COLO829 (cell line): Measurements from ENCODE around the gene SYT1.
"Not testable (repeated sequence)": the region's sequence is repeated elsewhere in the genome, so short reads cannot be mapped to it uniquely, and the experiment has no call there.

Experiments
- DNase-seq: peaks from one replicate; pipeline ENCODE4 v3.0.0; 2012; ENCODE audit warnings: low spot score

The SYT1 gene

DNA sequence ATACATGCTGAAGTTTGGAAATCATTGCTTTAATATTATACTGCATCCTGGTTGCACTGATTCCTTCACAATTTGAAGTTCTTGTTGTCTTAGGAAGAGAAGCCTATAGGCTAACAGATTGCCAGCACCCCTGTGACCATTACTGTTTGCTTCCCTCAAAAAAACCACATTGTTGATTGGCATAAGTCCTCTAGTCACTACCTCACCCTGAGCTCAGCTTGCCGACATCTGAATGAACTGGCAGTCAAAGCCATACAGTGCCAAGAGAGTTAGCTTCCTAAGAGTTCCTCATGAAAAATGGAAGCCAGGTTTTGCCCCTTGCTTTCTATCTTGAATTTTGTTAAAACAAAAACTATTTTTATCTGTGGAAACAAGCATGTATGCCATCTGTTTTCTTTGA is 276.1 kb downstream of the SYT1 start:
- DNase-seq, result no peak

DNA sequence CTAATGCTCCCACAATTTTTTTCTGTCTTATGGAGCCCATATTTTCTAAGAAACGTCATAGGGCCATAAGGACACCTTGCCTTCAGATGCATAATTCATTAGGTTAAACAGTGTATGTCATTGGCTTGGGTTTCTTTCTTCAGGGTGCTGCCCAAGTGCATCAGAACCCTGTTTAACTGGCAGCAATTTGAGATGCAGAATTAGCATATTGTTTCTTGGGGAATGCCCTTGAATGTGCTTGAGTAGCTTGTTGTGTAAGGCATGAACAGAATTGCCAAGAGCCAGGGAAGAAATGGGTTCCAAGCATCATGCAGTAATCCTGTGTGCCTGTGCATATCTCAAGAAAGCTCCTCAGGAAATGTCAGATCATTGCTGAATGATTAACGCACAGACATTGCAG is 277.2 kb downstream of the SYT1 start:
- no peak for DNase-seq

GRCh38 chr12:79143803-79144202 is 279.2 kb downstream of the SYT1 start:
- DNase-seq, result no peak

DNA sequence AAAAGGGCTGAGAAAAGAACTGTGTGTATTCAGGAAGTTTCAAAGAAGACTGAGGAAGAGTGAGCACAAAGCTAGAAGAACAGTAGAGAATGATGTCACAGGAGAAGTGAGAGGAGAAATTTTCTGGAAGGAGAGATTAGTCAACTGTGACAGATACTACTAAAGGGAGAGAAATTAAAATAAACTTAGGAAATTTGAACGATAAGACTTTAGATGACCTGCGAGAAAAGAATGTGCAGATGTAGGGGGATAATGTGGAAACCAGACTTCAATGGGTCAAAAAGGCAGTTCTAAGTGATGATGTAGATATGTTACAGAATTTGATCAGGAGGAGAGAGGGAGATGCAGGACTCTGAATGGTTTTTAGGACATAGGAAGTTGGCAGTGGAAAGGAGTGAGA is 287.4 kb downstream of the SYT1 start:
- no peak for DNase-seq

DNA sequence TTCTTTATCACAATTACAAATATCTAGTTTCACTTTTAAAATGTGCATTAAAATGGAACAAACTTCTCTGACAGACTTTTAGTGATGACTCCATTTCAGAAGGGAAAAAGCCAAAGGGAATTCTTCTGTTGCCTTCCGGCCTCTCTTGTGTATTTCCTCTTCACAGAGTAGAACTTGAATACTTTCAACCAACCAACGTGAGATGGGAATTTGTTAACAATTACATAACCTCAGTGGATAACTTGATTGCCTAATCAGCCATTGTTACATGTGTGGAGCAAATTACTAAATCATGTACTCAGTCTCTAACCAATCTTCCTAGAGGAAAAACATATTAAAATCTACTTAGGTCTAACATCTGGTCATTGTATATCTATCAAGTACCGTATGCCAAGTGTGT is 291.1 kb downstream of the SYT1 start:
- no peak for DNase-seq

DNA sequence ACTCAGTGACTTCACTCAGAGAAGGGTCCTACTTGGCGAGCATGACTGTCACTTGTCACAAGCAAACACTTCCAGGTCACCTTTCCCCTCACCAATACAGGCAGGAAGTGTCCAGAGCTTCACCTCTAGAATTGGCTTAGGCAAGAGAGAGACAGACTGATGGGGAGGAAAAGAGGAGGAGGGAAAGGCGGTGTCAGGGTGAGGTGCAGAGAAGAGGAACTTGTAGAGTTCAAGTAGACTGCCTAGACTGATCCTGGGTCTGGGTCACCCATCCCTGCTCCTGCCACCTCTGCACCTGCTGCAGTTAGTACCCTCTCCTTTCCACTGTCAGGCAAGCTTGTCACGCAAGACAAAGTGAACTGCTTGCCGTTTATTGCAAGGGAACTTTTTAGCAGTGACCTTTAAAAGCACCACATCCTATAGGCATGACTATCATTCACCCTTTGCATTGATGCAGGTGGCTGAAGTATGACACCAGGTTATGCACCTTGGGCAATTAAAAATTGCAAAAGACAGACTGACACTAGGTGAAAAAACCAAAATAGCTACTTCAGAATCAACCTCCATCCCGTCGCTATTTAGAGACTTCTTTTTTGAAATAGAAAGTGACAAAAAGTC is 292.4 kb downstream of the SYT1 start:
- no peak for DNase-seq

GRCh38 chr12:79161249-79161934 is 296.8 kb downstream of the SYT1 start:
- DNase-seq, result no peak

- DNase-seq, result no peak
Observed at GRCh38 chr12:79162147-79162772, 297.7 kb downstream of the SYT1 start.

DNA sequence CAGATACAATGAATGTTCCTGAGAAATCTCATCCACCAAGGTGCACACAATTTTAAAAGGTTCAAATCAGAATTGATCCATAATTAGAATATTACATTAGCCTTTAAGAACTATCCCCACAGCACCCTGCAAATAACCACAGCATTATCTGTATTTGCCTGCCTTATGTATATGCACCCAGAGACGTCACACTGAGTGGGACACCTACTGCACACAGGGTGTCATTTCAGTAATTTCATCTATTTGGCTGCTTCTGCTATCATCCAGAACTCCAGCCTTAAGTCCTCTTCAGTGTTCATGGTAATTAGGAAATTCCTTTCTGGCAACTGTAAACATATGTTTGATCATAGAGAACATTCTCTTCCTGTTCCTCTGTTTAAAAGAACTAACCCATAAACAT is 298.4 kb downstream of the SYT1 start:
- no peak for DNase-seq

DNA sequence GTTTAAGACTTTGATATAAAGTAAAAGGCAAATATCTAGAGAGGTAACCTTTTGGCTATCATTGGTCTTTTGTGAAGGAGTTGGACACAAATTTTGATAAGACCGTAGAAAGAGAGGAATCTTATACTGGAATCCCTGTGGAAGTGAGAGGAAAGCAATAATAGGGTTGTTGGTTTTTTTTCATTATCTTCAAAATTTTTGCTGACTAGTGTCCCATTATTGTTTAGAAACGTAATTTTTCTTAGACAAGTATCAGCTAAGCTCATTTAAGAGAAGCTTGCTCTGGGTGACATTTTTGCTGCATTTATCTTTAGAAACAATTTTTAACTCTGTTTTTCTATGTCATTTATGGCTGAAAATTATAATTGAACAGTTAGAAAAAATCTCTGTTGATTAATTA is 300.3 kb downstream of the SYT1 start:
- DNase-seq, result no peak

GRCh38 chr12:79168687-79169086 is 304.1 kb downstream of the SYT1 start:
- DNase-seq, result no peak

DNA sequence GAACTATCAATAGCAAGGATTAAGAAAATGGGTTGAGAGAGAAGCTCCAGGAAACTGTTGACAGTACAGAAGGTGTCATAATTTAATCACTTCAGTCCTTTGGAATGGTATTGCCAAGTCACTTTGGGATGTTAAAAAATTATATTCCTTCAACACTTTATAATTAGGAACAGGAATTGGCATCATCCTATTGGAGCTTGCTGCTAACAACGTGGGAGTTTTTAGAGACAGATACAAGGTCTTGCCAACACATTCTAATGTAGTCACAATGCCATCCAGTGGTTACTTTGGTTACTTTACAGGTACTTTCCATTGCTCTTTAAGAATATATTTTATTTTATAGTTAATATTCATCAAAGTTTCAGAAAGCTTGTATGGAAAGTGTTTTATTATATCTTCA is 310.1 kb downstream of the SYT1 start:
- peak; percentile 31 for DNase-seq

GRCh38 chr12:79183003-79183402 is 318.4 kb downstream of the SYT1 start:
- DNase-seq, result no peak

DNA sequence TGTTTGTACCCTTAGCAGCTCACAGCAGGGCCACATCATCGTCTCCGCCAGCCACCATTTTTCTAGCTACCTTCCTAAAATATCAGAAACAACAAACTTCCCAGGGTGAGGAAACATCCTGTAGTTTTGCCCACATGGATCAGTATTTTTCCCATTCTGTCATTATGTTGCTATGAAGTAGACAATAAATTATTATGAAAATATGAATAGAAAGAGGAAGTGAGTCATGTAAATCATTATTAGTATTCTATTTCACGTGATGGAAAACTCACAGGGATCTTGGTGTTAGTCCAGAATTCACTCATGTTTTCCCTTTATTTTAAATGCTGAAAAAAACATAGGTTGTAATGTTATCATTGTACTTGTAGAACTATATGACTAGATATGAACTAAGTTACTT is 319.4 kb downstream of the SYT1 start:
- DNase-seq, result no peak

GRCh38 chr12:79186506-79186905 is 321.9 kb downstream of the SYT1 start:
- DNase-seq, result no peak

GRCh38 chr12:79187032-79187431 is 322.5 kb downstream of the SYT1 start:
- no peak for DNase-seq

DNA sequence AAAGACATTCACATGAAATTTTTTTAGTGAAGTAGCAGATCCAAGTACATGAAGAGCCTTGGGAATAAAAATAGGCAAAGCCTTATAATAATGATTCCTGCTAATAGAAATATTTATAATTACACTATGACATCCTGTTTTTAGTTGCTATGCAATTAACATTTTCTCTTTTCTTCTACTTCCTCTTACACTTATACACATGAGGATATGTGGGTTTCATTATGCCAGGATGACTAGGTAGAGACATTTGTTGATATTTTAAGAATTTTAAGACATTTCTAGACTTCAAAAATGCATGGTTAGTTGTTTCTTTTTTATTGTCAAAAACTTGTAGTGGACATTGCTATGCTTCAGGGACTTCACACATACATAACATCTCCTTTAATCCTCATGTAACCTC is 326.8 kb downstream of the SYT1 start:
- no peak for DNase-seq

DNA sequence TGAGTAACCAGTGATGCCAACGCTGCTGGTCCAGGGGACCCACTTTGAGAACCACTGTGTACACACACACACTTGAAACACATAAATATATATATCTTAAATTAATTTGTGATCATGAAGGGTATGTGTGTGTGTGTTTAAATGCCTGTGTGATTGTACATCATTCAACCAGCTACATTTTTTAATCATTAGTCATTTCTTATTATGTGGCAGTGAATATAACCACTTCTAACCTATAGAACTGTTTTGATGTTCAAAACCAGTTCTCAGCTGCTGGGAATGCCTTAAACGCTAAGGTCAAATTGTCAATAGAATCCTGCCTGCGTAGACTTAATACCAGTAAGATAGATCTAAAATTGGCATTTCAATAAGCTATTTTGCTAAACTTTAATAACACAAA is 330.0 kb downstream of the SYT1 start:
- no peak for DNase-seq

GRCh38 chr12:79199166-79199565 is 334.6 kb downstream of the SYT1 start:
- DNase-seq, result no peak

DNA sequence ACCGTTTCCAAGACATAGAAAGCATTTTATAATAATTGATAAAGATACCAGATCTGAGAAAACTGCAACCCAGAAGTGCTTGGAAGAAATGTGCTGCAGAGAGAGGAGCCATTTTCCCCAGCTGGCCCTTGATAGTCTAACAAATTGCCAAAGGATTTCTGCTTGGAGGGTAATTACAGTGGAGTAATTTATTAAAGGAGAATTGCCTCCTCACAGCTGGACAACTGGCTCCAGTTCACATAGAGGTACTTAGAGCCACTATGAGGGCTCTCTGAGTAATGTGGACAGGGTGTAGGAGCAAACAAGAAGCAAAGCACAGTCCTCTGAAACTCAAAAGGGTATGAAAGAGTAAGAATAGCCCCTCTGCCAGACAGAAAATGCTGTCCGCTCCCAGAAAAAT is 335.6 kb downstream of the SYT1 start:
- DNase-seq, result no peak

DNA sequence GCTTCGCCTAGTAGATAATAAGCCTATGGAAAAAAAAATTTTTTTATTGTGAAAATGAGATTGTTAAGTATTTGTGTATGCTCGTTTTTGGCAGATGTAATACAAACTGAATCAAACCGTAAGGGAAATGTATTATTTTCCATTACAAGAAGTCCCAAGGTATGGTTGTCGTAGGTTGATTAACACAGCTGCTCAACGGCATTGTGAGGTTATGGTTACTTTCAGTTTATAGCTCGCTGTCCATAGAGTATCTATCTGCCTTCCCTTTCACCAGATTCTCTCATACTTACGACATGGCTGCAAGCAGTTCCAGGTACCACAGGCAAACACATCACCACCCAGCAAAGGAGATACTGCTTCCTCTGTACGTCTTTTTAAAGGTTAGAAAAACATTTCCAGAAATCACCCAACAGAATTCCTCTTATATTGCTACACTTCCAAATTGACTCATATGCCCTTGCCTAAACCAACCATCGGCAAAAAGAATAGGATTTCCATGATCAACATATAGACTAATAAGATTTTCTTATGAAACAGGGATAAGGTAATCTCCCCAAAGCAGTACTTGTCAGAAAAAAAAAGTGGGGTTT is 338.6 kb downstream of the SYT1 start:
- DNase-seq, result no peak

GRCh38 chr12:79206871-79207270 is 342.3 kb downstream of the SYT1 start:
- no peak for DNase-seq

GRCh38 chr12:79210403-79210802 is 345.8 kb downstream of the SYT1 start:
- not testable (repeated sequence) for DNase-seq
